KMS-11 (cell line): ENCODE results near the gene LCA5.
"Not testable (repeated sequence)": the region's sequence is repeated elsewhere in the genome, so short reads cannot be mapped to it uniquely, and the experiment has no call there.

Source experiments
- H2AFZ ChIP-seq: fragments of 200-600 bp; sonication (generic); 2 replicates; pipeline ENCODE4 v1.6.1; 2016; ENCODE audit warnings: antibody characterized with exemption, mixed run types, low read depth
- H3K27ac ChIP-seq: fragments of 200-600 bp; sonication (generic); 2 replicates; pipeline ENCODE4 v1.6.1; 2016; ENCODE audit warnings: mild to moderate bottlenecking, mixed run types
- H3K27me3 ChIP-seq: fragments of 200-600 bp; sonication (generic); 2 replicates; pipeline ENCODE4 v1.6.1; 2017; ENCODE audit warnings: mild to moderate bottlenecking, low read depth, mixed run types, moderate library complexity; ENCODE audit not compliant: insufficient read depth
- H3K36me3 ChIP-seq: fragments of 200-600 bp; sonication (generic); 2 replicates; pipeline ENCODE4 v1.6.1; 2017; ENCODE audit warnings: mild to moderate bottlenecking, mixed run types; ENCODE audit not compliant: insufficient read depth
- H3K4me1 ChIP-seq: fragments of 200-600 bp; sonication (generic); 2 replicates; pipeline ENCODE4 v1.6.1; 2016; ENCODE audit warnings: mild to moderate bottlenecking, low read depth, mixed run types; ENCODE audit not compliant: poor library complexity, severe bottlenecking
- H3K4me2 ChIP-seq: fragments of 200-600 bp; sonication (generic); 2 replicates; pipeline ENCODE4 v1.7.0; 2016; ENCODE audit warnings: mild to moderate bottlenecking, mixed run types
- H3K4me3 ChIP-seq: fragments of 200-600 bp; sonication (generic); IDR thresholded peaks from 2 replicates; pipeline ENCODE4 v1.6.1; 2017; ENCODE audit warnings: low read depth, low read length, mixed read lengths; ENCODE audit not compliant: insufficient read depth
- H3K79me2 ChIP-seq: fragments of 200-600 bp; sonication (generic); 2 replicates; pipeline ENCODE4 v1.6.1; 2016; ENCODE audit warnings: low read depth, mixed run types; ENCODE audit not compliant: insufficient read depth
- H3K9ac ChIP-seq: fragments of 200-600 bp; sonication (generic); 2 replicates; pipeline ENCODE4 v1.6.1; 2016; ENCODE audit warnings: mild to moderate bottlenecking, mixed run types
- H4K20me1 ChIP-seq: fragments of 200-600 bp; sonication (generic); 2 replicates; pipeline ENCODE4 v1.6.1; 2016; ENCODE audit warnings: mild to moderate bottlenecking, mixed run types; ENCODE audit not compliant: insufficient read depth
- TF ChIP-seq, protein P1 (sequence below): fragments of 200-600 bp; sonication (generic); conservative IDR thresholded peaks from 2 replicates; pipeline ENCODE4 v1.6.1; 2017; ENCODE audit warnings: low read depth, mild to moderate bottlenecking, antibody characterized with exemption, low read length, moderate library complexity, mixed read lengths

The LCA5 gene

GRCh38 chr6:79455446-79455845 lies 81.8 kb downstream of the LCA5 start:
- Histone ChIP-seq H3K36me3 (no peaks in the 10 kb centered on the region), H2AFZ (no peak overlapping the region), H3K27ac (no peak overlapping the region), H3K27me3 (no peaks in the 10 kb centered on the region), H4K20me1 (no peaks in the 10 kb centered on the region), H3K4me1 (no peaks in the 10 kb centered on the region), H3K79me2 (no peaks in the 10 kb centered on the region), H3K9ac (no peak overlapping the region), H3K4me2 (no peak overlapping the region), H3K4me3 (no peak overlapping the region)
- TF ChIP-seq, protein P1, sequence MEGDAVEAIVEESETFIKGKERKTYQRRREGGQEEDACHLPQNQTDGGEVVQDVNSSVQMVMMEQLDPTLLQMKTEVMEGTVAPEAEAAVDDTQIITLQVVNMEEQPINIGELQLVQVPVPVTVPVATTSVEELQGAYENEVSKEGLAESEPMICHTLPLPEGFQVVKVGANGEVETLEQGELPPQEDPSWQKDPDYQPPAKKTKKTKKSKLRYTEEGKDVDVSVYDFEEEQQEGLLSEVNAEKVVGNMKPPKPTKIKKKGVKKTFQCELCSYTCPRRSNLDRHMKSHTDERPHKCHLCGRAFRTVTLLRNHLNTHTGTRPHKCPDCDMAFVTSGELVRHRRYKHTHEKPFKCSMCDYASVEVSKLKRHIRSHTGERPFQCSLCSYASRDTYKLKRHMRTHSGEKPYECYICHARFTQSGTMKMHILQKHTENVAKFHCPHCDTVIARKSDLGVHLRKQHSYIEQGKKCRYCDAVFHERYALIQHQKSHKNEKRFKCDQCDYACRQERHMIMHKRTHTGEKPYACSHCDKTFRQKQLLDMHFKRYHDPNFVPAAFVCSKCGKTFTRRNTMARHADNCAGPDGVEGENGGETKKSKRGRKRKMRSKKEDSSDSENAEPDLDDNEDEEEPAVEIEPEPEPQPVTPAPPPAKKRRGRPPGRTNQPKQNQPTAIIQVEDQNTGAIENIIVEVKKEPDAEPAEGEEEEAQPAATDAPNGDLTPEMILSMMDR: no peak

DNA sequence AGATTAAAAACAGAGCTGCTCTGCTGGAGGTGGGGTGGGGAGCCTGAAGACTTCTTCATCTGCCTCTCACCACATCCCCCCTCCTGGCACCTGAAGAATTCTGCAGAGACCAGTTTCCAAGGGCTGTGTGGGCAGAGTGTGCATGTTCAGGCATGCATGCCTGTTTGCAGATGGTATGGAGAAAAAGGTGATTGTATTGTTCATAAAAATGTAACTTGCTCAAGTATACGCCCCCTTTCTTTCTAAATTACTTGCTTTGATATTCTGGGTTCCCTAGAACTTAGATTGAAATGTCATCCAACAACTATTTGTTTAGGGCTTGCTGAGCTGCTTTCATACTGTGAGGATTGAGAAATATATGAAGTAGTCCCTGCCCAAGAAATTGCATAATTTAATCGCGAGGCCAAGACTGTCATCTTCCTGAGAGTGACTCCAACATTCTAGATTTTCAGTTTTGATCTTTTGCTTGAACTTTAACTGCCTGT lies 83.6 kb downstream of the LCA5 start:
- TF ChIP-seq, protein P1: no peak
- Histone ChIP-seq H3K27ac (no peak overlapping the region), H4K20me1 (no peaks in the 10 kb centered on the region), H3K4me3 (no peak overlapping the region), H3K9ac (no peak overlapping the region), H3K4me1 (no peaks in the 10 kb centered on the region), H3K4me2 (no peak overlapping the region), H2AFZ (no peak overlapping the region), H3K36me3 (no peaks in the 10 kb centered on the region), H3K27me3 (no peaks in the 10 kb centered on the region), H3K79me2 (no peaks in the 10 kb centered on the region)

DNA sequence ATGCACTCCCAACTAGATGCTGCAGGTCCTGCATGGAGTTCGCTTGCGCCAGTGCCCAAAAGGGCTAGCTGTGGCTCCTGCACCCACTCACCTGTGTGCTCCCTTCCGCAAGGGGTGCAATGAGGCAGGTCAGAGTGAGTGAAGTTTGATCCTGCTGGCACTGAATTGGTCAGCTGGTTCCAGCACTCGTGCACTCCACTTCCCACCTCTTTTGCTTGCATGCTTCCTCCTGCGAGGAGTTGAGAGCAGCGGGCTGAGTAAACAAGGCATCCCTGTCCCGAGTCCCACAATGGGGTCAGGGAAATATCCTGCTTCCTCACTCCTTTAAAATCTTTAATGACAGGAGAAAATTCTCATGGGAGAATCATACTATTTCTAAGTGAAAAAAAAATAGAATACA lies 86.2 kb downstream of the LCA5 start:
- TF ChIP-seq, protein P1: no peak
- no peak overlapping the region for H3K4me3 ChIP-seq
- H3K27me3 ChIP-seq: no peaks in the 10 kb centered on the region
- no peak overlapping the region for H3K9ac ChIP-seq
- H4K20me1 ChIP-seq: no peaks in the 10 kb centered on the region
- no peak overlapping the region for H3K27ac ChIP-seq
- H2AFZ ChIP-seq: no peak overlapping the region
- no peak overlapping the region for H3K4me2 ChIP-seq
- H3K36me3 ChIP-seq: no peaks in the 10 kb centered on the region
- no peaks in the 10 kb centered on the region for H3K4me1 ChIP-seq
- H3K79me2 ChIP-seq: no peaks in the 10 kb centered on the region

DNA sequence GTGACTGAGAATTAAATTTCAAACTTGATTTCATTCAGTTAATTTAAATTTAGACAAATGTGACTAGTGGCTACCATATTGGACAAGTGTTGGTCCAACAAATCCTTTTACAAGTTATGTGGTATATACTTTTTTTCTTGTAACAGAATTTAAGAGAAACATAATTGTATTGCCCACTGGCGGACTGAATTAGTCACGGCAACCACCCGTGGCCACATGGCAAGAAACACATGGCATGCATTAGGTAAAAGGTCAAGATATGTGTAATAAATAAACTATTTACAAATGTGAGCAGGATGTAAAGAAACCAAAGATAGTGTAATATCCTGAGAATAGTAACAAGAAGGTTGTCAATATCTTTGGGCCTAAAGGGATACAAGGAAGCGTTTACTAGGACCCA lies 91.2 kb downstream of the LCA5 start:
- Histone ChIP-seq H3K79me2 (no peaks in the 10 kb centered on the region), H2AFZ (no peak overlapping the region), H3K27ac (no peak overlapping the region), H3K4me2 (no peak overlapping the region), H3K4me1 (no peaks in the 10 kb centered on the region), H3K9ac (no peak overlapping the region), H3K27me3 (no peaks in the 10 kb centered on the region), H3K36me3 (no peaks in the 10 kb centered on the region), H4K20me1 (no peaks in the 10 kb centered on the region), H3K4me3 (no peak overlapping the region)
- TF ChIP-seq, protein P1: no peak

DNA sequence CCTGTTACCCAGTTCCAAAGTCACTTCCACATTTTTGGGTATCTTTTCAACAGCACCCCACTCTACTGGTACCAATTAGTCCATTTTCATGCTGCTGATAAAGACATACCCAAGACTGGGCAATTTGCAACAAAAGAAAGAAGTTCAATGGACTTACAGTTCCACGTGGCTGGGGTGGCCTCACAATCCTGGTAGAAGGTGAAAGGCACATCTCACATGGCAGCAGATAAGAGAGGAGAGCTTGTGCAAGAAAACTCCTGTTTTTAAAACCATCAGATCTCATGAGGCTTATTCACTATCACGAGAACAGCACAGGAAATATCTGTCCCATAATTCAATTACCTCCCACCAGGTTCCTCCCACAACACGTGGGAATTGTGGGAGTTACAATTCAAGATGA lies 93.4 kb downstream of the LCA5 start:
- not testable (repeated sequence) for H3K9ac ChIP-seq, H3K4me1 ChIP-seq, H3K36me3 ChIP-seq, H2AFZ ChIP-seq, H3K79me2 ChIP-seq, H3K27me3 ChIP-seq, H3K4me3 ChIP-seq, H3K27ac ChIP-seq, H4K20me1 ChIP-seq, H3K4me2 ChIP-seq
